H9 (cell line): Measurements from ENCODE around the gene METTL2A. TPM values are rescaled to one million over a fixed set of nuclear protein-coding genes. Genes with fewer than 3 reads are reported as not detected.

Source experiments
- DNase-seq: peaks from one replicate; pipeline ENCODE4 v3.0.0-alpha.2; 2017
- H2AFZ ChIP-seq: one replicate; pipeline ENCODE4 v1.6.1; 2013; ENCODE audit warnings: mild to moderate bottlenecking, low read length, control low read depth, moderate library complexity
- H2AK5ac ChIP-seq: 2 replicates; pipeline ENCODE4 v1.6.1; 2013; ENCODE audit warnings: low read length, control low read depth, mixed read lengths; ENCODE audit not compliant: insufficient read length
- H2BK120ac ChIP-seq: one replicate; pipeline ENCODE4 v1.6.1; 2013; ENCODE audit warnings: low read depth, mild to moderate bottlenecking, low read length, control low read depth, inconsistent platforms; ENCODE audit not compliant: poor library complexity, severe bottlenecking
- H2BK12ac ChIP-seq: 2 replicates; pipeline ENCODE4 v1.6.1; 2013; ENCODE audit warnings: low read length, control low read depth, mixed read lengths, low read depth; ENCODE audit not compliant: insufficient read length
- H2BK15ac ChIP-seq: 2 replicates; pipeline ENCODE4 v1.6.1; 2013; ENCODE audit warnings: low read depth, low read length, control low read depth
- H2BK20ac ChIP-seq: one replicate; pipeline ENCODE4 v1.6.1; 2013; ENCODE audit warnings: low read depth, mild to moderate bottlenecking, low read length, control low read depth, inconsistent platforms; ENCODE audit not compliant: poor library complexity, severe bottlenecking
- H2BK5ac ChIP-seq: 2 replicates; pipeline ENCODE4 v1.6.1; 2013; ENCODE audit warnings: low read length, control low read depth, mixed read lengths; ENCODE audit not compliant: insufficient read length
- H3K14ac ChIP-seq: 2 replicates; pipeline ENCODE4 v1.6.1; 2013; ENCODE audit warnings: low read length, control low read depth; ENCODE audit not compliant: insufficient read depth
- H3K18ac ChIP-seq: 2 replicates; pipeline ENCODE4 v1.6.1; 2013; ENCODE audit warnings: low read depth, mild to moderate bottlenecking, mixed read lengths, low read length, control low read depth; ENCODE audit not compliant: insufficient read length
- H3K23ac ChIP-seq: 2 replicates; pipeline ENCODE4 v1.6.1; 2013; ENCODE audit warnings: low read length, control low read depth, mixed read lengths, low read depth; ENCODE audit not compliant: insufficient read length
- H3K23me2 ChIP-seq: 2 replicates; pipeline ENCODE4 v1.6.1; 2013; ENCODE audit warnings: low read depth, mild to moderate bottlenecking, mixed read lengths, low read length, control low read depth; ENCODE audit not compliant: insufficient read length, poor library complexity, severe bottlenecking
- H3K27ac ChIP-seq: 2 replicates; pipeline ENCODE4 v1.5.1; 2013; ENCODE audit warnings: low read length, control low read depth, mixed read lengths, low read depth; ENCODE audit not compliant: insufficient read length
- H3K27me3 ChIP-seq: 2 replicates; pipeline ENCODE4 v1.6.1; 2013; ENCODE audit warnings: low read length, control low read depth, inconsistent platforms; ENCODE audit not compliant: insufficient read depth
- H3K4ac ChIP-seq: 2 replicates; pipeline ENCODE4 v1.6.1; 2013; ENCODE audit warnings: low read depth, mild to moderate bottlenecking, control low read depth, inconsistent platforms, low read length, moderate library complexity
- H3K4me1 ChIP-seq: 2 replicates; pipeline ENCODE4 v1.6.1; 2013; ENCODE audit warnings: low read length, control low read depth, inconsistent platforms; ENCODE audit not compliant: insufficient read depth
- H3K4me2 ChIP-seq: 2 replicates; pipeline ENCODE4 v1.6.1; 2013; ENCODE audit warnings: low read length, control low read depth, mixed read lengths; ENCODE audit not compliant: insufficient read length, insufficient read depth
- H3K56ac ChIP-seq: 2 replicates; pipeline ENCODE4 v1.6.1; 2013; ENCODE audit warnings: low read depth, mild to moderate bottlenecking, mixed read lengths, low read length, control low read depth; ENCODE audit not compliant: insufficient read length
- H3K79me1 ChIP-seq: 2 replicates; pipeline ENCODE4 v1.6.1; 2013; ENCODE audit warnings: low read depth, mild to moderate bottlenecking, moderate library complexity, low read length, control low read depth, inconsistent platforms; ENCODE audit not compliant: insufficient read depth, poor library complexity, severe bottlenecking
- H3K79me2 ChIP-seq: 2 replicates; pipeline ENCODE4 v1.6.1; 2013; ENCODE audit warnings: low read length, control low read depth, inconsistent platforms; ENCODE audit not compliant: insufficient read depth
- H3K9ac ChIP-seq: 2 replicates; pipeline ENCODE4 v1.6.1; 2013; ENCODE audit warnings: low read length, control low read depth, mixed read lengths; ENCODE audit not compliant: insufficient read length; ENCODE audit errors: extremely low read depth
- H3K9me3 ChIP-seq: one replicate; pipeline ENCODE4 v1.6.1; 2013; ENCODE audit warnings: low read depth, low read length, inconsistent platforms; ENCODE audit not compliant: control insufficient read depth
- H3T11ph ChIP-seq: one replicate; pipeline ENCODE4 v1.6.1; 2013; ENCODE audit warnings: mild to moderate bottlenecking, low read length, control low read depth, inconsistent platforms
- H4K20me1 ChIP-seq: one replicate; pipeline ENCODE4 v1.6.1; 2013; ENCODE audit not compliant: control insufficient read depth, insufficient read length, insufficient read depth
- H4K5ac ChIP-seq: 2 replicates; pipeline ENCODE4 v1.6.1; 2013; ENCODE audit warnings: low read depth, mild to moderate bottlenecking, mixed read lengths, low read length, control low read depth; ENCODE audit not compliant: insufficient read length
- H4K8ac ChIP-seq: replicated peaks from 2 replicates; pipeline ENCODE4 v1.6.1; 2013; ENCODE audit warnings: low read length, control low read depth, mixed read lengths, low read depth; ENCODE audit not compliant: insufficient read length
- H4K91ac ChIP-seq: 2 replicates; pipeline ENCODE4 v1.6.1; 2013; ENCODE audit warnings: low read depth, mild to moderate bottlenecking, moderate library complexity, mixed read lengths, low read length, control low read depth; ENCODE audit not compliant: insufficient read length
- H3K27ac Mint-ChIP-seq, 3 experiments: 2 replicates in 2 of 3; 3 replicates in 1 of 3; pipeline ENCODE4 v1.8.0; 2020 to 2021; ENCODE audit warnings: mixed read lengths in 3 of 3, mild to moderate bottlenecking in 1 of 3, moderate library complexity in 1 of 3
- H3K27me3 Mint-ChIP-seq: 2 replicates; pipeline ENCODE4 v1.8.0; 2021; ENCODE audit warnings: low read depth, mild to moderate bottlenecking, moderate library complexity, mixed read lengths
- H3K36me3 Mint-ChIP-seq, 3 experiments: 2 replicates in 2 of 3; 3 replicates in 1 of 3; pipeline ENCODE4 v1.8.0; 2020 to 2021; ENCODE audit warnings: low read depth in 3 of 3, mixed read lengths in 3 of 3; ENCODE audit not compliant: insufficient read depth in 1 of 3
- H3K4me1 Mint-ChIP-seq, 2 experiments: 2 replicates each; pipeline ENCODE4 v1.8.0; 2020; ENCODE audit warnings: mixed read lengths in 2 of 2
- H3K4me3 Mint-ChIP-seq, 2 experiments: 2 replicates in 1 of 2; 3 replicates in 1 of 2; pipeline ENCODE4 v1.8.0; 2020 to 2021; ENCODE audit warnings: mild to moderate bottlenecking in 2 of 2, mixed read lengths in 2 of 2, moderate library complexity in 1 of 2
- H3K9me3 Mint-ChIP-seq, 2 experiments: 2 replicates in 1 of 2; 3 replicates in 1 of 2; pipeline ENCODE4 v1.8.0; 2020; ENCODE audit warnings: mild to moderate bottlenecking in 2 of 2, mixed read lengths in 2 of 2, moderate library complexity in 1 of 2
- CTCF ChIP-seq: fragments of 200-600 bp; sonication (generic); conservative IDR thresholded peaks from 3 replicates; pipeline ENCODE4 v1.8.0; 2021; ENCODE audit warnings: antibody characterized with exemption, mild to moderate bottlenecking
- WGBS: extraction: QIAGEN DNeasy Blood & Tissue Kit; methylation state at CpG from one replicate; pipeline ENCODE4 v1.1.7; 2013; ENCODE audit warnings: missing lambda C conversion rate, low lambda C conversion rate, mixed read lengths; ENCODE audit not compliant: insufficient read length; ENCODE audit errors: extremely low coverage; 5-methylcytosine and 5-hydroxymethylcytosine counted together
- total RNA-seq: library from RNA; stranded (reverse); gene quantifications from 2 replicates; pipeline ENCODE4 v1.2.1, GENCODE V29; 2021

Gene METTL2A
- total RNA-seq, 1 experiment from 2014 or later: 39.3 TPM

GRCh38 chr17:62392908-62393307 is 30.8 kb upstream of the METTL2A start:
- Histone ChIP-seq H4K91ac (no peak overlapping the region), H2BK20ac (no peak overlapping the region), H3K4ac (no peak overlapping the region), H3K4me1 (no peaks in the 10 kb centered on the region), H3T11ph (no peak overlapping the region), H2BK12ac (no peak overlapping the region), H3K79me2 (no peaks in the 10 kb centered on the region), H2AK5ac (no peak overlapping the region), H3K18ac (no peak overlapping the region), H3K56ac (no peak overlapping the region), H3K9me3 (no peaks in the 10 kb centered on the region), H3K27ac (no peak overlapping the region), H4K20me1 (no peaks in the 10 kb centered on the region), H3K23me2 (no peaks in the 10 kb centered on the region), H3K27me3 (no peaks in the 10 kb centered on the region), H2BK5ac (no peak overlapping the region), H4K8ac (no peak overlapping the region), H3K9ac (no peak overlapping the region), H3K14ac (no peak overlapping the region), H3K79me1 (no peaks in the 10 kb centered on the region), H3K4me2 (no peak overlapping the region), H2AFZ (no peak overlapping the region), H3K23ac (no peak overlapping the region), H2BK120ac (no peak overlapping the region), H2BK15ac (no peak overlapping the region), H4K5ac (no peak overlapping the region)
- no peaks in the 10 kb centered on the region for H3K4me1 Mint-ChIP-seq
- no peaks in the 10 kb centered on the region for H3K36me3 Mint-ChIP-seq
- TF ChIP-seq CTCF: no peak
- no peaks in the 10 kb centered on the region for H3K9me3 Mint-ChIP-seq
- DNase-seq: no peak
- H3K27me3 Mint-ChIP-seq: no peaks in the 10 kb centered on the region; the same call in 1 of the 2 replicates
- no peak overlapping the region for H3K27ac Mint-ChIP-seq
- H3K4me3 Mint-ChIP-seq: no peak overlapping the region
- WGBS: no CpG with 5 or more reads among the region's 1 CpG
